Measurements from ENCODE around the gene TGIF1.

GRCh38 chr18:3434685-3435084 is 15.3 kb upstream of the TGIF1 start:
- TF ChIP-seq CTCF (conservative IDR thresholded peaks at IDR 0.05) (no peak), ZFX (IDR thresholded peaks at IDR 0.05) (no peak)

Data from C4-2B (cell line).